OCI-LY3 (cell line): ENCODE data around the gene TAF1L.

Experiments
- H2AFZ ChIP-seq: fragments of 200-600, 300-600 bp; shearing (Covaris generic); 2 replicates; pipeline ENCODE4 v1.6.0; 2014; ENCODE audit warnings: antibody characterized with exemption, low read depth, low read length
- H3K27ac ChIP-seq: fragments of 200-600, 300-600 bp; sonication (generic); 2 replicates; pipeline ENCODE4 v1.5.1; 2014; ENCODE audit warnings: mild to moderate bottlenecking, low read length, moderate library complexity, mixed read lengths
- H3K27me3 ChIP-seq: fragments of 200-600, 300-600 bp; sonication (generic); 2 replicates; pipeline ENCODE4 v1.6.1; 2014; ENCODE audit warnings: low read depth, low read length, mixed read lengths
- H3K36me3 ChIP-seq: fragments of 200-600, 300-600 bp; sonication (generic); replicated peaks from 2 replicates; pipeline ENCODE3; 2014; ENCODE audit warnings: low read depth, low read length, mixed read lengths
- H3K4me1 ChIP-seq: fragments of 300-600, 200-600 bp; sonication (generic); 2 replicates; pipeline ENCODE4 v1.6.1; 2014; ENCODE audit warnings: low read length, mixed read lengths
- H3K4me2 ChIP-seq: fragments of 200-600, 300-600 bp; sonication (generic); 2 replicates; pipeline ENCODE4 v1.6.1; 2014; ENCODE audit warnings: low read length, mixed read lengths
- H3K4me3 ChIP-seq: fragments of 300-600, 200-600 bp; sonication (generic); 2 replicates; pipeline ENCODE4 v1.5.1; 2014; ENCODE audit warnings: antibody characterized with exemption, mild to moderate bottlenecking, low read length, moderate library complexity
- H3K79me2 ChIP-seq: fragments of 300-600, 200-600 bp; shearing (Covaris generic); 2 replicates; pipeline ENCODE4 v1.6.1; 2014; ENCODE audit warnings: mild to moderate bottlenecking, low read length, mixed read lengths
- H3K9ac ChIP-seq: fragments of 300-600, 200-600 bp; shearing (Covaris generic); 2 replicates; pipeline ENCODE4 v1.6.0; 2014; ENCODE audit warnings: mild to moderate bottlenecking, low read length, moderate library complexity
- H3K9me3 ChIP-seq: fragments of 200-600, 300-600 bp; shearing (Covaris generic); 2 replicates; pipeline ENCODE4 v1.6.1; 2014; ENCODE audit warnings: low read length, mixed read lengths; ENCODE audit not compliant: insufficient read depth
- H4K20me1 ChIP-seq: fragments of 200-600, 300-600 bp; sonication (generic); 2 replicates; pipeline ENCODE4 v1.6.1; 2016; ENCODE audit warnings: low read length, mixed read lengths; ENCODE audit not compliant: insufficient read depth
- EZH2phosphoT487 ChIP-seq: fragments of 200-600 bp; shearing (Covaris generic); IDR thresholded peaks from 2 replicates; pipeline ENCODE4 v1.6.1; 2018; ENCODE audit warnings: antibody characterized with exemption, mixed run types, low read depth
- TF ChIP-seq, protein P1 (sequence below): fragments of 200-600, 300-600 bp; sonication (generic); IDR thresholded peaks from 2 replicates; pipeline ENCODE4 v1.5.1; 2014; ENCODE audit warnings: antibody characterized with exemption, low read length, low read depth

Gene TAF1L

DNA sequence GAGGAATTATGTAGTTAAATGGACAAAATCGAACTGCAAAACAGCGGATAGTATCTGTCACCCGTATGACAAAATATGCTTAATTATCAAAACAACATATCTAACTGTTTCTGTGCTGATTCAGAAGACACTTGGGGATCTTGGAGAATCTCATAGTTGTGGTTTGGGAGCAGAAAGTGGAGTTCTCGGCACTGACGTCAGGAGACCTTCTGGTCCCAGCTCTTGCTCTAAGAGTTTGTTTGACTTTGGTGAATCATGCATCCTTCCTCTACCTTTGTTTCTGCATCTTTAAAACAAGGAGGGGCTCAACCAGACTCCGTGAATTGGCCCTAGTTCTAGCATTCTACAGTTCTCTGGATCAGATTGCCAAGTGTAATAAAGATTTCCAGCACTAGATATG lies 37.0 kb upstream of the TAF1L start:
- Histone ChIP-seq H4K20me1 (no peaks in the 10 kb centered on the region), H3K79me2 (no peaks in the 10 kb centered on the region), H3K27me3 (no peaks in the 10 kb centered on the region), H3K4me1 (no peaks in the 10 kb centered on the region), H3K27ac (no peak overlapping the region), H3K9ac (no peak overlapping the region), H3K4me2 (no peak overlapping the region), H3K9me3 (no peaks in the 10 kb centered on the region), H3K36me3 (no peaks in the 10 kb centered on the region), H3K4me3 (no peak overlapping the region), H2AFZ (no peak overlapping the region)
- TF ChIP-seq EZH2phosphoT487 = no peak
- TF ChIP-seq, protein P1, sequence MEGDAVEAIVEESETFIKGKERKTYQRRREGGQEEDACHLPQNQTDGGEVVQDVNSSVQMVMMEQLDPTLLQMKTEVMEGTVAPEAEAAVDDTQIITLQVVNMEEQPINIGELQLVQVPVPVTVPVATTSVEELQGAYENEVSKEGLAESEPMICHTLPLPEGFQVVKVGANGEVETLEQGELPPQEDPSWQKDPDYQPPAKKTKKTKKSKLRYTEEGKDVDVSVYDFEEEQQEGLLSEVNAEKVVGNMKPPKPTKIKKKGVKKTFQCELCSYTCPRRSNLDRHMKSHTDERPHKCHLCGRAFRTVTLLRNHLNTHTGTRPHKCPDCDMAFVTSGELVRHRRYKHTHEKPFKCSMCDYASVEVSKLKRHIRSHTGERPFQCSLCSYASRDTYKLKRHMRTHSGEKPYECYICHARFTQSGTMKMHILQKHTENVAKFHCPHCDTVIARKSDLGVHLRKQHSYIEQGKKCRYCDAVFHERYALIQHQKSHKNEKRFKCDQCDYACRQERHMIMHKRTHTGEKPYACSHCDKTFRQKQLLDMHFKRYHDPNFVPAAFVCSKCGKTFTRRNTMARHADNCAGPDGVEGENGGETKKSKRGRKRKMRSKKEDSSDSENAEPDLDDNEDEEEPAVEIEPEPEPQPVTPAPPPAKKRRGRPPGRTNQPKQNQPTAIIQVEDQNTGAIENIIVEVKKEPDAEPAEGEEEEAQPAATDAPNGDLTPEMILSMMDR = no peak

DNA sequence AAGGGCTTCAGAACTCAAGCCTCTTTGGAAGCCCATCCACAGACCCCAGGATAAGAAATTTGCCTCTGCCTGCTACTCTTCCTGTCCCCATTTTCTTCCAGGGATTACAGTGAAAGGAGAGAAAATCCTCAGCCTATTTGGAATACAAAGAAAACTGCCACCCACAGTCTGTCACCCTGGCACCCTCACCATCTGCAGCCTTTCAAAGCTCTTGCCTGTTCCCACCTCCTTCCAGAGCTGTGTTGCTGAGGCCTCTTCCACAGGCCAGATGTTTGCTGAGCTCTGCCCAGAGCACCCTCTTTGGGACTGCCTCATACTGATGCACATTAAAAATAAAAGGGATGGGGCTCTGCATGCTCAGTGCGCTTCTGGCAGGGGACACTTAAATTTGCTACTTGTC lies 35.9 kb upstream of the TAF1L start:
- no peaks in the 10 kb centered on the region for H3K4me1 ChIP-seq
- no peak for TF ChIP-seq EZH2phosphoT487
- TF ChIP-seq, protein P1 = no peak
- H3K27ac ChIP-seq = no peak overlapping the region
- H3K79me2 ChIP-seq = no peaks in the 10 kb centered on the region
- no peak overlapping the region for H3K9ac ChIP-seq
- no peaks in the 10 kb centered on the region for H3K9me3 ChIP-seq
- H3K4me2 ChIP-seq = no peak overlapping the region
- no peaks in the 10 kb centered on the region for H3K36me3 ChIP-seq
- no peak overlapping the region for H3K4me3 ChIP-seq
- H4K20me1 ChIP-seq = no peaks in the 10 kb centered on the region
- H2AFZ ChIP-seq = no peak overlapping the region
- H3K27me3 ChIP-seq = no peaks in the 10 kb centered on the region

DNA sequence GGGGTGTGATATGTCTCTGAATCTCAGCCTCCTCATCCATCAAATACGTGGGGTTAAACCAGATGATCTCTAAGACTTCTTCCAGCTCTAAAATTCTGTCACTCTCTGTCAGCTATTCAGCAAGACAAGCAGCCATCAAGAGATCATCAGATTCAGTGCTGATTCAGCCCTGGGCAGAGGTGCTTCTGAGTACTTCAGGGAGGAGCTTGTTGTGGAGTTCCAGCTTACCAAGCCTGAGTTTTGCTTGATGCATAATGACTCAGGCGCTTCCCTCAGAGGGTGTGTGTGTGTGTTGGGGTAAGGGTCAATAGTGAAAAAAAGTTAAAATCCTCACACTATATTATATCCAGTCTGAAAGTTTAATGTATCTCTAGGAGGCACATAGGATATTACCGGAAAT lies 29.6 kb upstream of the TAF1L start:
- no peaks in the 10 kb centered on the region for H4K20me1 ChIP-seq
- H3K9ac ChIP-seq = no peak overlapping the region
- no peak overlapping the region for H2AFZ ChIP-seq
- TF ChIP-seq, protein P1 = no peak
- TF ChIP-seq EZH2phosphoT487 = no peak
- H3K27me3 ChIP-seq = no peaks in the 10 kb centered on the region
- no peaks in the 10 kb centered on the region for H3K9me3 ChIP-seq
- H3K4me2 ChIP-seq = no peak overlapping the region
- H3K27ac ChIP-seq = no peak overlapping the region
- no peaks in the 10 kb centered on the region for H3K79me2 ChIP-seq
- no peaks in the 10 kb centered on the region for H3K4me1 ChIP-seq
- H3K36me3 ChIP-seq = no peaks in the 10 kb centered on the region
- no peak overlapping the region for H3K4me3 ChIP-seq

DNA sequence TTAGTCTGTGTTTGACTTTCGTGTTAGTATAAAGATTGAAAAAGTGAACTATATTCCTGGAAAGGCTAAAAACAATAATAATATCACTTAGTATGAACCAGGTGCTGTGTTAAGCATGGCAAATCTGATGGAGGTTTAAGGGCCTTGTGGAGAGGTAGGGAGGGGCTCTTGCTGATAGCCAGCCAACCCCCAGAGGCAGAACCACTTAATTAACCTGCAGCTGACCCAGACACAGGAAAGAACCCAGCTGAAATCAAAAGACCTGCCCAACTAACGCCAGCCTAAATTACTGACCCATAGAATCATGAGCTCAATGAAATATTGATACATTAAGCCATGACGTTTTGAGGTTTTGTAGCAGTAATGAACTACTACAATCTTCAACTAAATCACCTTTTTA lies 28.3 kb upstream of the TAF1L start:
- H3K4me2 ChIP-seq = no peak overlapping the region
- H3K9me3 ChIP-seq = no peaks in the 10 kb centered on the region
- no peak overlapping the region for H3K4me3 ChIP-seq
- no peak overlapping the region for H3K9ac ChIP-seq
- no peak overlapping the region for H3K27ac ChIP-seq
- TF ChIP-seq, protein P1 = no peak
- no peak for TF ChIP-seq EZH2phosphoT487
- H3K4me1 ChIP-seq = no peaks in the 10 kb centered on the region
- no peak overlapping the region for H2AFZ ChIP-seq
- no peaks in the 10 kb centered on the region for H3K36me3 ChIP-seq
- H3K79me2 ChIP-seq = no peaks in the 10 kb centered on the region
- H4K20me1 ChIP-seq = no peaks in the 10 kb centered on the region
- H3K27me3 ChIP-seq = no peaks in the 10 kb centered on the region
